Measurements from ENCODE around the gene SLC4A9. TPM values are rescaled to one million over a fixed set of nuclear protein-coding genes. Genes with fewer than 3 reads are reported as not detected.

SLC4A9 gene
- total RNA-seq, 1 donor = not detected

DNA sequence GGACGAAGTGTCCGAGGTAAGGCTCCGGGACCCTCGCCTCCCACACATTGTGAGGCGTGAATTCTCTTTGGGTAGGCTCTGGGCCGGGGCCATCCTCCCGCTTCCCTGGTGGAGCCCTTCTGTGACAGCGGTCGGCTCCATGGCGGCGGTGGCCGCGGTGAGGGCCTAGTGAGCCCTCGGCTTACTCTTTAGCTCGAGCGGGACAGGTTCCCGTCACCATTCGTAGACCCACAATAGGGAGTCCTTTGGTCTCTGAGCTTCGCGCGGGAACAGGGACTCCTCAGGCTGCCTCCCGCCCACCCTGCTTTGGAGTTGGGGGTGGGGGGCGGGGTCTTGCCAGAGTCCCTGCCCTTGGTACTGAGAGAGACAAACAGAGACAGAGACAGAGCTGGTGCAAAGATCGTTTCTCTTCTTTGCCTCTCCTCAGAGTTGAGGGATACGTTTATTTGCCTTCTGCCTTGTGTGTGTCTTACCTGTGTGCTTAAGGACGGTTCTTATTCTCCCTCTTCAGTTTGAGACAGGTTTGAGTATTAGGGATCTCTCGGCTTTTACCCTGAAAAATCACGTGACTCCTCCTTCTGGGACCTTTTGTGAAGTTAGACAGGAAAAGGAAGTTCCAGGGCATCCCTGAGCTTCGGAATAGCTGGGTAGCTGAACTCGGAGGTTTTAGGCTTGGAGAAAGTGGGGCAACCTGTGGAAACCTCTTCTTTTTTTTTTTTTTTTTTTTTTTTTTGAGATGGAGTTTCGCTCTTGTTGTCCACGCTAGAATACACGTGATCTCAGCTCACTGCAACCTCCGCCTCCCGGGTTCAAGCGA lies 42.5 kb downstream of the SLC4A9 start:
- TF ChIP-seq, protein P1, sequence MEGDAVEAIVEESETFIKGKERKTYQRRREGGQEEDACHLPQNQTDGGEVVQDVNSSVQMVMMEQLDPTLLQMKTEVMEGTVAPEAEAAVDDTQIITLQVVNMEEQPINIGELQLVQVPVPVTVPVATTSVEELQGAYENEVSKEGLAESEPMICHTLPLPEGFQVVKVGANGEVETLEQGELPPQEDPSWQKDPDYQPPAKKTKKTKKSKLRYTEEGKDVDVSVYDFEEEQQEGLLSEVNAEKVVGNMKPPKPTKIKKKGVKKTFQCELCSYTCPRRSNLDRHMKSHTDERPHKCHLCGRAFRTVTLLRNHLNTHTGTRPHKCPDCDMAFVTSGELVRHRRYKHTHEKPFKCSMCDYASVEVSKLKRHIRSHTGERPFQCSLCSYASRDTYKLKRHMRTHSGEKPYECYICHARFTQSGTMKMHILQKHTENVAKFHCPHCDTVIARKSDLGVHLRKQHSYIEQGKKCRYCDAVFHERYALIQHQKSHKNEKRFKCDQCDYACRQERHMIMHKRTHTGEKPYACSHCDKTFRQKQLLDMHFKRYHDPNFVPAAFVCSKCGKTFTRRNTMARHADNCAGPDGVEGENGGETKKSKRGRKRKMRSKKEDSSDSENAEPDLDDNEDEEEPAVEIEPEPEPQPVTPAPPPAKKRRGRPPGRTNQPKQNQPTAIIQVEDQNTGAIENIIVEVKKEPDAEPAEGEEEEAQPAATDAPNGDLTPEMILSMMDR (IDR thresholded peaks at IDR 0.05; ENCODE audit: insufficient read depth, low read length) = no peak
- peak overlapping the region; percentile 95 for H3K4me3 ChIP-seq (ENCODE audit: low read depth, low read length)
- peak; percentile 27 for DNase-seq (ENCODE audit: low read depth)

DNA sequence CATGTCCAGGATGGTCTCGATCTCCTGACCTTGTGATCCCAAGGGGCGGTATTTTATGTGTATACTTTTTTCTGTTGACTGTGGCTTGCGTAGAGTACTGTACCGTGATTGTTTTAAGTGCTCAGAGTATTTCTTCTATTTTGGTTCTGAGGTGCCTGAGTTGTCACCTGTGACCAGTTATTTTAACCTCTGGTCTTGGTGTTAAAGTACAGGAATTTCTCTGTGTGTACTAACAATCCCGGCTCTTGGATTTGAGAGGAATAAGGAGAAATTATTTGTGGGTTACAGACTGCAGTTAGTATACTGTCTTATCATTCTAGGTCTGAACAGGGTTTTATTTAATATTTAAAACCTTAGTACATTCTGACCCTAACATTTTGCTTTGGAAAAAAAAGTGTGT lies 43.6 kb downstream of the SLC4A9 start:
- TF ChIP-seq, protein P1 (IDR thresholded peaks at IDR 0.05; ENCODE audit: insufficient read depth, low read length) = no peak
- H3K4me3 ChIP-seq (ENCODE audit: low read depth, low read length) = peak overlapping the region; percentile 36

DNA sequence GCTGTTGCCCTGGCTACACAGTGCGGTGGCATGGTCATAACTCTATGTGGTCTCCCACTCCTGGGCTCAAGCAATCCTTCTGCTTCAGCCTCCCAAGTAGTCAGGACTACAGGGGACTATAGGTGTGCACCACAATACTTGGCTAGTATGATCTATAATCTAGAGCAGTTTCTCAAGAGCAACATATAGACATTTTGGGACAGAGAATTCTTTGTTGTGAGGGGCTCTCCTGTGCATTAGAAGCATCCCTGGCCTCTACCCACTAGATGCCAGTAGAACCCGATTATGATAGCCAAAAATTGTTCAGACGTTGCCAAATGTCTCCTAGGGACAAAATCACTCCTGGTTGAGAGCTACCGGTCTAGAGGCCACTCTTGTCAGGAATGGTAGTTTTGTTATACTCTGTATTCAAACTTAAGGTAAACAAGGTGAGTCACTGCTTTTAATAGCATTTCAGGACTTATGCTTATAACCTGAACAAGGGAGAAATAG lies 48.8 kb downstream of the SLC4A9 start:
- DNase-seq (ENCODE audit: low read depth) = no peak
- TF ChIP-seq, protein P1 (IDR thresholded peaks at IDR 0.05; ENCODE audit: insufficient read depth, low read length) = no peak
- no peak overlapping the region for H3K4me3 ChIP-seq (ENCODE audit: low read depth, low read length)

More for the DNA sequence above, 43.6 kb downstream of the SLC4A9 start:
- DNase-seq (ENCODE audit: low read depth) = no peak

DNA sequence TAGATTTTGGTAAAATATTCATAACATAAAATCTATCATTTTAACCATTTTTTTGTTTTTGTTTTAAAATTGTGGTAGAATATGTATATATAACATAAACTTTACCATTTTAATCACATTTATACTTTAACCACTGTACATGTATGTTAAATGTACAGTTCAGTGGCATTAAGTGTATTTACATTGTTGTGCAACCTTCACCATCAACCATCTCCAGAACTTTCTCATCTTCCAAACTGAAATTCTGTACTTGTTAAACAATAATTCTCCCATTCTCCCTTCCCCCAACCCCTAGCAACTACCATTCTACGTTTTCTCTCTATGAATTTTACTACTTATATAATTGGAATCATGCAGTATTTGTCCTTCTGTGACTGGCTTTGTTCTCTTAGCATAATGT lies 53.2 kb downstream of the SLC4A9 start:
- DNase-seq (ENCODE audit: low read depth) = no peak
- TF ChIP-seq, protein P1 (IDR thresholded peaks at IDR 0.05; ENCODE audit: insufficient read depth, low read length) = no peak
- no peak overlapping the region for H3K4me3 ChIP-seq (ENCODE audit: low read depth, low read length)

DNA sequence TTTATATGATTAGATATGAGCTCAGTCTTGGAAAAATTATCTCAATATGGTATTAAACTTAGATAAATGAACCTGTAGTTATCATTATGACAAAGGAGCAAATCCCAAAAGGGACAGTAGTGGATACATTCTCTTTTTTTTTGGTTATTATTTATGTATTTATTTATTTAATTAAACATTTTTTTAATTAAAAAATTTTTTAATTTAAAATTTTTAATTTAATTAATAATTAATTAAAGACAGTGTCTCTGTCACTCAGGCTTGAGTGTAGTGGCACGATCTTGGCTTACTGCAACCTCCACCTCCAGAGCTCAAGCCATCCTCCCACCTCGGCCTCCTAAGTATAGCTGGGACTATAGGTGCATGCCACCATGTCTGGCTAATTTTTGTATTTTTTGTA lies 57.2 kb downstream of the SLC4A9 start:
- no peak overlapping the region for H3K4me3 ChIP-seq (ENCODE audit: low read depth, low read length)
- TF ChIP-seq, protein P1 (IDR thresholded peaks at IDR 0.05; ENCODE audit: insufficient read depth, low read length) = no peak
- DNase-seq (ENCODE audit: low read depth) = no peak

DNA sequence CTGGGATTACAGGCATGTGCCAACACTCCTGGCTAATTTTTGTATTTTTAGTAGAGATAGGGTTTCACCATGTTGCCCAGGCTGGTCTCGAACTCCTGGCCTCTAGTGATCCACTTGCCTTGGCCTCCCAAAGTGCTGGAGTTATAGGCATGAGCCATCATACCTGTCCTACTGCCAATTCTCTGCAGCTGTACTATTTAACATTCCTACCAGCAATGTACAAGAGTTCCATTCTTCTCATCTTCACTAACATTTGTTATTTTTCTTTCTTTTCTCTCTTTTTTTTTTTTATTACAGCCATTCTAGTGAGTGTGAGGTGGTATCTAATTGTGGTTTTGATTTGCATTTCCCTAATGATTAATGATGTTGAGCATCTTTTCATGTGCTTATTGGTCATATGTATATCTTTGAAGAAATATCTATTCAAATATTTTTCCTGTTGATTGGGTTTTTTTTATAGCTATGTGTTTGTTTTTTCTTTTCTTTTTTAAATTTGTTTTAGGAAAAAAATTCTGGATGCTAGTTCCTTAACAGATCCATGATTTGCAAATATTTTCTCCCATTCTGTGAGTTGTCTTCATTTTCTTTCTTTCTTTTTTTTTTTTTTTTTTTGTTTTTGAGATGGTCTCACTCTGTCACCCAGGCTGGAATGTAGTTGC lies 59.0 kb downstream of the SLC4A9 start:
- TF ChIP-seq, protein P1 (IDR thresholded peaks at IDR 0.05; ENCODE audit: insufficient read depth, low read length) = no peak
- no peak overlapping the region for H3K4me3 ChIP-seq (ENCODE audit: low read depth, low read length)
- no peak for DNase-seq (ENCODE audit: low read depth)

All from fibroblast of the aortic adventitia (primary cell).